ENCODE data around the gene INHA. TPM values are rescaled to one million over a fixed set of nuclear protein-coding genes. Genes with fewer than 3 reads are reported as not detected.

Gene INHA
- total and polyA plus RNA-seq, 2 donors (not counting 1 experiment from before 2014, with no cell fraction given) = not detected

DNA sequence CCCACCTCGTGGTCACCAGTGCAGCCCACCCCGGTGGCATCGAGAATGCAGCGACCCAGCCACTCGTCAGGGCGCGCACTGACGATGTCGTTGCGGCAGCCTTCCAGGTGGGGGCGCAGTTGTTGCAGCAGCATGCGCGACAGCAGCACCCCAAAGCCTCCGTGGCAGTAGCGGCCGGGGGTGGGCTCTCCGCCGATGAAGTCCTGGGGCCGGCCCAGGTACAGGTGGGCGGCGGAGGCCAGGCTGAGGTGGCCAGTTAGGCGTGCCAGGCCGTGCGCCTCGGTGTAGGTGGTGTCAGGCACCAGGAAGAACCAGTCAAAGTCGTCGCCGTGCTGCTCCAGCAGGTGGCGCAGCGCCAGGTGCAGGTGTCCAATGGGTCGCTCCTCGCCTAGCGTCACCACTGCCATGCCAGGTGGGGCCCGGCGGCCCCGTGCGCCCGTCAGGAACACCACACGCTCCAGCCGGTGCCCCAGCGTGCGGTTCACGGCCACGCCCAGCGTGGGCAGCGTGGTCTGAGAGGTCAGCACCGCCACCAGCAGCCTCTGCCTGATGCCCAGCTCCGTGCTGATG is 30.4 kb upstream of the INHA start:
- no peaks in the 10 kb centered on the region for H4K20me1 ChIP-seq (ENCODE audit: control insufficient read depth, insufficient read depth, low read length, poor library complexity, severe bottlenecking)
- no peaks in the 10 kb centered on the region for H3K79me2 ChIP-seq (ENCODE audit: control insufficient read depth, insufficient read depth, low read length)
- H3K27ac ChIP-seq (ENCODE audit: low read length in 2 of 2) = no peak overlapping the region
- peak overlapping the region; percentile 57 for H3K4me3 Mint-ChIP-seq
- H3K4me2 ChIP-seq (replicated peaks; ENCODE audit: low read depth, low read length, poor library complexity, severe bottlenecking) = peak overlapping the region; percentile 98
- H3K36me3 ChIP-seq (replicated peaks in 1 of 2; ENCODE audit: control extremely low read depth in 1 of 2, control insufficient read depth in 1 of 2, extremely low read depth in 1 of 2, insufficient read depth in 2 of 2, low read length in 1 of 2) = no peaks in the 10 kb centered on the region
- 1% methylated on average over 48 of the region's 48 CpGs for WGBS (ENCODE audit: insufficient coverage)
- ATAC-seq (ENCODE audit: low read depth) (peak; percentile 28), DNase-seq (peak; percentile 92)
- no peaks in the 10 kb centered on the region for H3K9me3 Mint-ChIP-seq (ENCODE audit: insufficient read depth)
- peaks cover 24% of the 10 kb centered on the region for H3K4me1 Mint-ChIP-seq
- TF ChIP-seq EZH2 (IDR thresholded peaks at IDR 0.05; ENCODE audit: borderline replicate concordance, insufficient read depth, low read depth, low read length, poor library complexity, severe bottlenecking) = no peak
- TF ChIP-seq, protein P1, sequence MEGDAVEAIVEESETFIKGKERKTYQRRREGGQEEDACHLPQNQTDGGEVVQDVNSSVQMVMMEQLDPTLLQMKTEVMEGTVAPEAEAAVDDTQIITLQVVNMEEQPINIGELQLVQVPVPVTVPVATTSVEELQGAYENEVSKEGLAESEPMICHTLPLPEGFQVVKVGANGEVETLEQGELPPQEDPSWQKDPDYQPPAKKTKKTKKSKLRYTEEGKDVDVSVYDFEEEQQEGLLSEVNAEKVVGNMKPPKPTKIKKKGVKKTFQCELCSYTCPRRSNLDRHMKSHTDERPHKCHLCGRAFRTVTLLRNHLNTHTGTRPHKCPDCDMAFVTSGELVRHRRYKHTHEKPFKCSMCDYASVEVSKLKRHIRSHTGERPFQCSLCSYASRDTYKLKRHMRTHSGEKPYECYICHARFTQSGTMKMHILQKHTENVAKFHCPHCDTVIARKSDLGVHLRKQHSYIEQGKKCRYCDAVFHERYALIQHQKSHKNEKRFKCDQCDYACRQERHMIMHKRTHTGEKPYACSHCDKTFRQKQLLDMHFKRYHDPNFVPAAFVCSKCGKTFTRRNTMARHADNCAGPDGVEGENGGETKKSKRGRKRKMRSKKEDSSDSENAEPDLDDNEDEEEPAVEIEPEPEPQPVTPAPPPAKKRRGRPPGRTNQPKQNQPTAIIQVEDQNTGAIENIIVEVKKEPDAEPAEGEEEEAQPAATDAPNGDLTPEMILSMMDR (IDR thresholded peaks at IDR 0.05) = peak; percentile 100
- peaks cover 0 to 22% (median 0%) of the 10 kb centered on the region in 3 donors for H3K9me3 ChIP-seq (ENCODE audit: control extremely low read depth in 1 of 3, control insufficient read depth in 2 of 3, insufficient read depth in 1 of 3, low read length in 2 of 3)
- ChIA-PET POLR2A (no interaction called here), CTCF (interaction anchor here (0.6 to 3.5 kb wide), 14 partner anchors 8 to 148 kb away, joined by 3 to 29 read pairs (median 3); no protein-coding TSS in a partner anchor)
- peaks cover 0 to 86% (median 21%) of the 10 kb centered on the region in 4 experiments for H3K27me3 ChIP-seq (replicated peaks in 1 of 4; ENCODE audit: control extremely low read depth in 1 of 4, control insufficient read depth in 3 of 4, insufficient read depth in 4 of 4, low read length in 3 of 4)
- peaks cover 29 to 31% of the 10 kb centered on the region in 2 donors for H3K4me1 ChIP-seq (ENCODE audit: control insufficient read depth in 2 of 2, insufficient read depth in 2 of 2, low read length in 2 of 2)
- peak overlapping the region; percentile 70 for H2AFZ ChIP-seq (ENCODE audit: insufficient read depth, low read depth, low read length, poor library complexity, severe bottlenecking)
- peak overlapping the region in 4 of 5 experiments; percentile 25 to 53 (median 42) for H3K4me3 ChIP-seq (ENCODE audit: control extremely low read depth in 1 of 5, extremely low read depth in 1 of 5, insufficient read depth in 1 of 5, low read depth in 2 of 5, low read length in 4 of 5)
- H3K27me3 Mint-ChIP-seq = peaks cover 26% of the 10 kb centered on the region
- no peak overlapping the region for H3K27ac Mint-ChIP-seq
- intact Hi-C loops (cut with micrococcal nuclease) = loop anchor here (1.0 to 2.0 kb wide), 2 partner anchors 101 to 381 kb away; partner anchors contain the start of gene NHEJ1
- peak overlapping the region; percentile 39 for H3K9ac ChIP-seq (ENCODE audit: low read length)

Measured in B cell (primary cell).